HG02571 (cell line): ENCODE data around the gene CDK19.

ENCODE experiments used
- ATAC-seq: cut with Tn5 transposase; IDR thresholded peaks from one replicate; pipeline ENCODE4 v1.9.1; 2021; ENCODE audit warnings: mild to moderate bottlenecking, moderate library complexity; ENCODE audit not compliant: unreplicated experiment

The CDK19 gene

GRCh38 chr6:110560239-110561007, 254.8 kb downstream of the CDK19 start:
- no peak for ATAC-seq
